Sigmoid colon (tissue), 7 donors: ENCODE measurements around the gene NUP58. TPM values are rescaled to one million over a fixed set of nuclear protein-coding genes. Genes with fewer than 3 reads are reported as not detected.

Source experiments
- DNase-seq: peaks from one replicate; pipeline ENCODE4 v3.0.0-alpha.2; 2019
- H3K27ac ChIP-seq, 4 donors: fragments of 200-600 bp; sonication (generic); one replicate each; pipeline ENCODE4 v1.5.1; 2016 to 2019; ENCODE audit warnings: mild to moderate bottlenecking in 1 of 4
- H3K27me3 ChIP-seq, 3 donors: fragments of 200-600 bp; sonication (generic); one replicate each; pipeline ENCODE4 v1.5.1; 2019; ENCODE audit warnings: mild to moderate bottlenecking in 1 of 3
- H3K36me3 ChIP-seq, 4 donors: fragments of 200-600 bp; sonication (generic); one replicate each; pipeline ENCODE4 v1.5.1; 2016 to 2019
- H3K4me1 ChIP-seq, 4 donors: fragments of 200-600 bp; sonication (generic); one replicate each; pipeline ENCODE4 v1.5.1; 2017 to 2019
- H3K4me3 ChIP-seq, 4 donors: fragments of 200-600 bp; sonication (generic); one replicate each; pipeline ENCODE4 v1.5.1; 2017 to 2019; ENCODE audit warnings: mild to moderate bottlenecking in 2 of 4, moderate library complexity in 1 of 4
- H3K9me3 ChIP-seq, 4 donors: fragments of 200-600 bp in 3 of 4; sonication (generic) in 3 of 4; one replicate each; pipeline versions ENCODE4 v1.5.1 to v1.6.1; 2013 to 2019
- EP300 ChIP-seq, 4 donors: sonication (generic); formaldehyde crosslinking; IDR thresholded peaks; one replicate each; pipeline ENCODE4 v1.6.1; 2017; ENCODE audit warnings: antibody characterized with exemption in 4 of 4
- POLR2A ChIP-seq, 2 donors: fragments of 450-650 bp; IDR thresholded peaks; one replicate each; pipeline ENCODE4 v1.6.1; 2016; ENCODE audit warnings: antibody characterized with exemption in 2 of 2, mild to moderate bottlenecking in 2 of 2, moderate library complexity in 2 of 2
- POLR2AphosphoS5 ChIP-seq, 4 donors: sonication (generic); formaldehyde crosslinking; IDR thresholded peaks; one replicate each; pipeline ENCODE4 v1.6.1; 2017; ENCODE audit warnings: antibody characterized with exemption in 4 of 4
- WGBS, 2 donors: extraction: QIAGEN DNeasy Blood & Tissue Kit; methylation state at CpG; one replicate each; pipeline ENCODE4 v1.1.7; 2013; 5-methylcytosine and 5-hydroxymethylcytosine counted together
- intact Hi-C: fragments of 100-400 bp; cut with DNase I; formaldehyde crosslinking; loops from one replicate; pipeline ENCODE4 v1.15.1; 2023
- polyA plus RNA-seq, 3 donors: library from polyadenylated mRNA; stranded (reverse); fragments of 200-250 nt; gene quantifications; one replicate each; pipeline ENCODE4 v1.2.3, GENCODE V29; 2013
- total RNA-seq, 4 donors: library from RNA; depleted of rRNA; stranded (reverse); fragments of >200 nt; gene quantifications; one replicate each; pipeline ENCODE4 v1.1.0, GENCODE V29; 2016
- TF ChIP-seq, protein P1 (sequence below), 4 experiments: fragments of 450-650 bp in 3 of 4; fragments of 200-600 bp in 1 of 4; IDR thresholded peaks; one replicate each; pipeline ENCODE4 v1.5.1; 2016 to 2019; ENCODE audit warnings: antibody characterized with exemption in 4 of 4, mild to moderate bottlenecking in 3 of 4, moderate library complexity in 2 of 4
- donor health status: healthy with polysubstance abuse.
- donor health status: Bipolar disorder and iron deficiency.
- donor health status: healthy.

Gene NUP58
- total and polyA plus RNA-seq, 7 donors, result 10.2 to 50.3 (median 30.3) TPM

DNA sequence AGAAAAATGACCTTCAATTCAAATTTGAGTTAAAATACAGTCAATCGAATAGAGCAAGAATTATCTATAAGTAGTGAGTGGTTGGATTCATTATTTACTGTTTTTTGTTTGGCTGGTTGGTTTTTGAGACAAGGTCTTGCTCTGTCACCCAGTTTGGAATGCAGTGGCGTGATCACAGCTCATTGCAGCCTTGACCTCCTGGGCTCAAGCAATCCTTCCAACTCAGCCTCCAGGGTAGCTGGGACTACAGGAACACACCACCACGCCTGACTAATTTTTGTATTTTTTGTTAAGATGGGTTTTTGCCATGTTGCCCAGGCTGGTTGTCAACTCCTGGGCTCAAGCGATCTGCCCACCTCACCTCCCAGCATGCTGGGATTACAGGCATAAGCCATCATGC lies 39.2 kb upstream of the NUP58 start:
- H3K4me1 ChIP-seq, result no peaks in the 10 kb centered on the region
- H3K9me3 ChIP-seq, result no peaks in the 10 kb centered on the region
- no peak for TF ChIP-seq POLR2A (IDR thresholded peaks at IDR 0.05)
- TF ChIP-seq POLR2AphosphoS5 (IDR thresholded peaks at IDR 0.05), result no peak
- TF ChIP-seq, protein P1, sequence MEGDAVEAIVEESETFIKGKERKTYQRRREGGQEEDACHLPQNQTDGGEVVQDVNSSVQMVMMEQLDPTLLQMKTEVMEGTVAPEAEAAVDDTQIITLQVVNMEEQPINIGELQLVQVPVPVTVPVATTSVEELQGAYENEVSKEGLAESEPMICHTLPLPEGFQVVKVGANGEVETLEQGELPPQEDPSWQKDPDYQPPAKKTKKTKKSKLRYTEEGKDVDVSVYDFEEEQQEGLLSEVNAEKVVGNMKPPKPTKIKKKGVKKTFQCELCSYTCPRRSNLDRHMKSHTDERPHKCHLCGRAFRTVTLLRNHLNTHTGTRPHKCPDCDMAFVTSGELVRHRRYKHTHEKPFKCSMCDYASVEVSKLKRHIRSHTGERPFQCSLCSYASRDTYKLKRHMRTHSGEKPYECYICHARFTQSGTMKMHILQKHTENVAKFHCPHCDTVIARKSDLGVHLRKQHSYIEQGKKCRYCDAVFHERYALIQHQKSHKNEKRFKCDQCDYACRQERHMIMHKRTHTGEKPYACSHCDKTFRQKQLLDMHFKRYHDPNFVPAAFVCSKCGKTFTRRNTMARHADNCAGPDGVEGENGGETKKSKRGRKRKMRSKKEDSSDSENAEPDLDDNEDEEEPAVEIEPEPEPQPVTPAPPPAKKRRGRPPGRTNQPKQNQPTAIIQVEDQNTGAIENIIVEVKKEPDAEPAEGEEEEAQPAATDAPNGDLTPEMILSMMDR (IDR thresholded peaks at IDR 0.05), result no peak
- no peak for TF ChIP-seq EP300 (IDR thresholded peaks at IDR 0.05)
- intact Hi-C loops, result loop anchor here (10.0 kb wide), 1 partner anchor 63 kb away; no protein-coding TSS in a partner anchor
- no peaks in the 10 kb centered on the region for H3K27me3 ChIP-seq
- H3K27ac ChIP-seq, result no peak overlapping the region
- WGBS, 2 donors, result 95% methylated on average over 4 of the region's 4 CpGs
- no peak overlapping the region for H3K4me3 ChIP-seq
- H3K36me3 ChIP-seq, result peaks cover 0 to 97% (median 16%) of the 10 kb centered on the region in 4 donors
- DNase-seq, result no peak

DNA sequence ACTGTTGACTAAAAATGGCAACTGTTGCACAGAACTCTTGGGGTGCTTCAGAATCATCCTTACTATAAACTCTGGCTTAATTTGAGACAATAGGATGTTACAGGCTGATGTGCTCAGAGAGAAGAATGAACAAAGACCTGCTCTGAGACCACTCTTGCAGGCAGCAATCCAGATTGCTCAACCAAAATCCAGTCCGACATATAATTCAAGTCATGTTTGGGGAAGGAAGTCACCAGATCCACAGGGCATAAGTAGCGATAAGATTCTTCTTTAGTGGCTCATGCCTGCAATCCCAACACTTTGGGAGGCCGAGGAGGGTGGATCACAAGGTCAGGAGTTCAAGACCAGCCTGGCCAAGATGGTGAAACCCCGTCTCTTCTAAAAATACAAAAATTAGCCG lies 34.7 kb upstream of the NUP58 start:
- no peak overlapping the region for H3K27ac ChIP-seq
- H3K4me3 ChIP-seq, result no peak overlapping the region
- WGBS, 2 donors, result 94 to 97% methylated on average over 5 of the region's 5 CpGs
- H3K27me3 ChIP-seq, result no peaks in the 10 kb centered on the region
- DNase-seq, result no peak
- H3K9me3 ChIP-seq, result no peaks in the 10 kb centered on the region
- no peaks in the 10 kb centered on the region for H3K4me1 ChIP-seq
- H3K36me3 ChIP-seq, result peaks cover 0 to 68% (median 17%) of the 10 kb centered on the region in 4 donors
- TF ChIP-seq EP300 (IDR thresholded peaks at IDR 0.05), result no peak
- TF ChIP-seq POLR2A (IDR thresholded peaks at IDR 0.05), result no peak
- TF ChIP-seq, protein P1 (IDR thresholded peaks at IDR 0.05), result no peak
- TF ChIP-seq POLR2AphosphoS5 (IDR thresholded peaks at IDR 0.05), result no peak
- intact Hi-C loops, result loop anchor here (10.0 kb wide), 1 partner anchor 58 kb away; no protein-coding TSS in a partner anchor

DNA sequence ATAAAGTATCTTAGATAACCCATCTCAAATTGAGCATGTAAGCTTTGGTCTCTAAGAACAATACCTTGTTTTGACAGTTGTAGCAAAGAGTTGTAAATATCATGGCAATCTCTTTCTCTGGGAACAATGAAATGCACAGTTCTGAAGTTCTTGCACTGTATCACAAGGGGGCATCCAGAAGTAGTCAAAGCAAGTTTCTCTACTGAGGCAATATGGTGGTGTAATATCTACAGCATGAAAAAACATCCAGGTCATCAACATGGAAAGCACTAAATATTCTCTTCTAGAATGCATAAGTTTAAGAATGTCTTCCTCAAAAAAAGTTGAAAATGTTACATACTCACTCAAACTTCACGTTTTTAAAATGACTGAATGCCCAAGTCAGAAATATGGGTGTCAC lies 33.7 kb upstream of the NUP58 start:
- H3K9me3 ChIP-seq, result no peaks in the 10 kb centered on the region
- H3K27ac ChIP-seq, result no peak overlapping the region
- H3K36me3 ChIP-seq, result peaks cover 0 to 68% (median 17%) of the 10 kb centered on the region in 4 donors
- no peak for DNase-seq
- no peak overlapping the region for H3K4me3 ChIP-seq
- TF ChIP-seq POLR2AphosphoS5 (IDR thresholded peaks at IDR 0.05), result no peak
- no peak for TF ChIP-seq POLR2A (IDR thresholded peaks at IDR 0.05)
- no peak for TF ChIP-seq EP300 (IDR thresholded peaks at IDR 0.05)
- TF ChIP-seq, protein P1 (IDR thresholded peaks at IDR 0.05), result no peak
- WGBS, 2 donors, result 93 to 95% methylated on average over 1 of the region's 1 CpG
- intact Hi-C loops, result loop anchor here (10.0 kb wide), 1 partner anchor 57 kb away; no protein-coding TSS in a partner anchor
- no peaks in the 10 kb centered on the region for H3K27me3 ChIP-seq
- H3K4me1 ChIP-seq, result no peaks in the 10 kb centered on the region

DNA sequence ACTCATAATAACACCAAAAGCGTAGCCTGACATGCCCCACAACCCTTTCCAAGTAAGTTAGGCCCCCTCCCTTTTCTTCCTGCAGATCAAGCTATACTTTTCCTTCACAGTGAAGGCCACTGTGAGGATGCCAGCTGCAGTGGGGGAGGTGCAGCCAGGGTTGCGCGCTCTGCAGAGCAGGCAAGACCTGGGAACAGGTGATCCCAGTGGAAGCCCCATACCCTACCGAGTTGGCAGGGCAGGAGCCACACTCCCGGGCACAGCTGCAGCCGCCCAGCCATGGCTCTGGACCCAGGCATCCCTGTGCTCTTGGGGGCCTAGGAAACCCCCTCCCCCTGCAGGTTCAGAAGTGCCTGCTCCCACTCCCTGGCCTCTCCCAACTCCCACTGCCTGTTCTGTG lies 32.9 kb upstream of the NUP58 start:
- no peak overlapping the region for H3K4me3 ChIP-seq
- 97% methylated on average over 6 of the region's 6 CpGs for WGBS, 2 donors
- TF ChIP-seq POLR2A (IDR thresholded peaks at IDR 0.05) (no peak), POLR2AphosphoS5 (IDR thresholded peaks at IDR 0.05) (no peak), EP300 (IDR thresholded peaks at IDR 0.05) (no peak)
- TF ChIP-seq, protein P1 (IDR thresholded peaks at IDR 0.05), result no peak
- H3K9me3 ChIP-seq, result no peaks in the 10 kb centered on the region
- DNase-seq, result no peak
- H3K27me3 ChIP-seq, result no peaks in the 10 kb centered on the region
- H3K27ac ChIP-seq, result no peak overlapping the region
- no peaks in the 10 kb centered on the region for H3K4me1 ChIP-seq
- peaks cover 0 to 68% (median 14%) of the 10 kb centered on the region in 4 donors for H3K36me3 ChIP-seq
- intact Hi-C loops, result loop anchor here (10.0 kb wide), 1 partner anchor 56 kb away; no protein-coding TSS in a partner anchor

DNA sequence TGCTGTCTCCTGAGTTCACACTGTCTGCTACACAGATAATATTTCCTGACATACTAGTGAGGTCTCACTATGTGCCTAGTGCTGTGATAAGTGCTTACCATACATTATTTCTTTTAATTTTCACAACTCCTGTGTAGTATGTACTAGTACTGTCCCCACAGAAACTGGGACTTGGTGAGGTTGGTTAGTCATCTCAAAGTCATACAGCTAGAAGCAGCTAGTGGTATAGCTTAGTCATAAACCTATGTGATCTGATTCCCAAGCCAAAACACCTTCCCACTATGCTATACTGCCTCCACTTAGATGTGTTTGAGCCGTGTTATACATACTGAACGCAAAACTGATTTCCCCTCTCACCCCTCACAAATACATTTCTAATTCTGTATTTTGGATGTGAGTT lies 24.7 kb upstream of the NUP58 start:
- no peak overlapping the region for H3K27ac ChIP-seq
- H3K9me3 ChIP-seq, result no peaks in the 10 kb centered on the region
- H3K4me3 ChIP-seq, result no peak overlapping the region
- H3K4me1 ChIP-seq, result peaks cover 0 to 4% (median under 1%) of the 10 kb centered on the region in 4 donors
- no peaks in the 10 kb centered on the region for H3K27me3 ChIP-seq
- 86 to 94% methylated on average over 2 of the region's 2 CpGs for WGBS, 2 donors
- no peak for DNase-seq
- intact Hi-C loops, result no loop called here
- TF ChIP-seq EP300 (IDR thresholded peaks at IDR 0.05) (no peak), POLR2AphosphoS5 (IDR thresholded peaks at IDR 0.05) (no peak), POLR2A (IDR thresholded peaks at IDR 0.05) (no peak)
- TF ChIP-seq, protein P1 (IDR thresholded peaks at IDR 0.05), result no peak
- H3K36me3 ChIP-seq, result peaks cover 0 to 23% (median 0%) of the 10 kb centered on the region in 4 donors
